A549 (cell line): ENCODE results near the gene CKMT2. TPM values are rescaled to one million over a fixed set of nuclear protein-coding genes. Genes with fewer than 3 reads are reported as not detected.

ENCODE experiments used
- ATAC-seq, 2 experiments: fragments of 200-7000 bp in 1 of 2; fragments of >200 bp in 1 of 2; cut with Nextera tagmentation in 1 of 2; cut with Tn5 transposase in 1 of 2; 3 replicates each; pipeline versions ENCODE4 v1.8.0 to v1.9.1; 2018 to 2020; ENCODE audit warnings: mild to moderate bottlenecking in 1 of 2, moderate library complexity in 1 of 2
- CTCF ChIA-PET: fragments of 300-600 bp; sonication (Branson Sonifier 250); formaldehyde crosslinking; extraction: SDS; loops from one replicate; lab custom pipeline; 2021; ENCODE audit warnings: antibody characterized with exemption, inconsistent platforms; lab: Yijun Ruan, JAX
- POLR2A ChIA-PET: fragments of 350-600 bp; formaldehyde crosslinking; extraction: SDS; loops from one replicate; lab custom pipeline; 2021; ENCODE audit warnings: antibody characterized with exemption, inconsistent platforms; lab: Yijun Ruan, JAX
- DNase-seq, 2 experiments: peaks; one replicate each; pipeline versions ENCODE4 v3.0.0 to v3.0.0-alpha.2; 2011 to 2016; ENCODE audit warnings: low read depth in 1 of 2, low spot score in 1 of 2
- FAIRE-seq: peaks from 2 replicates; lab custom pipeline; 2011; peaks lifted over from hg19 to GRCh38; lab: Jason Lieb, UNC
- H3K27ac ChIP-seq, 2 experiments: fragments of >200 bp; sonication (Bioruptor Twin); formaldehyde crosslinking; 3 replicates each; pipeline ENCODE4 v1.5.1; 2016 to 2017
- H3K4me1 ChIP-seq: fragments of >200 bp; sonication (Bioruptor Twin); formaldehyde crosslinking; 3 replicates; pipeline ENCODE4 v1.6.1; 2016
- H3K4me2 ChIP-seq: fragments of >200 bp; sonication (Bioruptor Twin); formaldehyde crosslinking; 3 replicates; pipeline ENCODE4 v1.6.1; 2016
- H3K4me3 ChIP-seq: fragments of >200 bp; sonication (Bioruptor Twin); formaldehyde crosslinking; 3 replicates; pipeline ENCODE4 v1.5.1; 2016
- H3K9me3 ChIP-seq: fragments of >200 bp; sonication (Bioruptor Twin); formaldehyde crosslinking; 3 replicates; pipeline ENCODE4 v1.6.1; 2016
- CBX2 ChIP-seq: fragments of 200-600 bp; sonication (generic); IDR thresholded peaks from 2 replicates; pipeline ENCODE4 v1.6.1; 2016; ENCODE audit warnings: low read depth, mild to moderate bottlenecking, borderline replicate concordance
- FOSB ChIP-seq: fragments of 250-450 bp; sonication (Bioruptor Pico); IDR thresholded peaks from 2 replicates; pipeline ENCODE4 v1.5.0; 2020; ENCODE audit warnings: mild to moderate bottlenecking, moderate library complexity
- FOXS1 ChIP-seq: fragments of 250-450 bp; sonication (Bioruptor Pico); IDR thresholded peaks from 2 replicates; pipeline ENCODE4 v1.5.0; 2020; ENCODE audit warnings: mild to moderate bottlenecking, moderate library complexity
- HEYL ChIP-seq: fragments of 250-450 bp; sonication (Bioruptor Pico); IDR thresholded peaks from 2 replicates; pipeline ENCODE4 v1.8.0; 2021; ENCODE audit warnings: mild to moderate bottlenecking, moderate library complexity
- HMGXB4 ChIP-seq: fragments of 250-450 bp; sonication (Bioruptor Pico); IDR thresholded peaks from 2 replicates; pipeline ENCODE4 v1.5.0; 2021; ENCODE audit warnings: mild to moderate bottlenecking, moderate library complexity, borderline replicate concordance
- MAZ ChIP-seq: fragments of 150-350 bp; IDR thresholded peaks from 2 replicates; pipeline ENCODE4 v1.6.1; 2014; ENCODE audit warnings: antibody characterized with exemption, low read depth, low read length, borderline replicate concordance
- MYC ChIP-seq: IDR thresholded peaks from 2 replicates; pipeline ENCODE4 v1.6.1; 2012; ENCODE audit warnings: mild to moderate bottlenecking, inconsistent platforms, low read length, improper control_type of control experiment, borderline replicate concordance
- NFE2L2 ChIP-seq: fragments of 150-350 bp; conservative IDR thresholded peaks from 2 replicates; pipeline ENCODE4 v1.6.1; 2014; ENCODE audit warnings: low read length
- RARB ChIP-seq: fragments of 250-450 bp; sonication (Bioruptor Pico); IDR thresholded peaks from 2 replicates; pipeline ENCODE4 v1.8.0; 2021; ENCODE audit warnings: mild to moderate bottlenecking, moderate library complexity
- SMC3 ChIP-seq: fragments of >200 bp; sonication (Bioruptor Twin); formaldehyde crosslinking; IDR thresholded peaks from 3 replicates; pipeline ENCODE4 v1.6.1; 2018; ENCODE audit warnings: inconsistent platforms
- TFCP2L1 ChIP-seq: fragments of 250-450 bp; sonication (Bioruptor Pico); IDR thresholded peaks from 2 replicates; pipeline ENCODE4 v1.5.0; 2021; ENCODE audit warnings: mild to moderate bottlenecking
- ZC3H11A ChIP-seq: fragments of 450-650 bp; IDR thresholded peaks from 2 replicates; pipeline ENCODE4 v1.6.1; 2014; ENCODE audit warnings: antibody characterized with exemption, mild to moderate bottlenecking
- polyA plus RNA-seq, 4 experiments: library from polyadenylated mRNA; depleted of rRNA in 3 of 4; stranded (reverse); fragments of >200 nt; fragmentation: RNase III in 1 of 4; extraction: RNeasy Plus Mini Kit Qiagen cat#74134 plus additional on column Dnase treatment in 1 of 4; gene quantifications; 2 replicates in 3 of 4; 3 replicates in 1 of 4; pipeline ENCODE4 v1.2.3, GENCODE V29; 2011 to 2017
- TF ChIP-seq, protein P1 (sequence below): fragments of 150-350 bp; IDR thresholded peaks from 2 replicates; pipeline ENCODE4 v1.6.1; 2014; ENCODE audit warnings: low read depth, mild to moderate bottlenecking, low read length
- TF ChIP-seq, protein P2 (sequence below): fragments of >200 bp; sonication (Bioruptor Twin); formaldehyde crosslinking; IDR thresholded peaks from 3 replicates; pipeline ENCODE4 v1.5.1; 2016
- TF ChIP-seq, protein P3 (sequence below): IDR thresholded peaks from 2 replicates; pipeline ENCODE4 v1.6.1; 2012
- TF ChIP-seq, protein P4 (sequence below): fragments of 200-600 bp; sonication (generic); IDR thresholded peaks from 2 replicates; pipeline ENCODE4 v1.6.1; 2016; ENCODE audit warnings: antibody characterized with exemption, mild to moderate bottlenecking, moderate library complexity

CKMT2 gene
- polyA plus RNA-seq, 2 of the 4 experiments (the other 2 are of a cell fraction), result not detected

DNA sequence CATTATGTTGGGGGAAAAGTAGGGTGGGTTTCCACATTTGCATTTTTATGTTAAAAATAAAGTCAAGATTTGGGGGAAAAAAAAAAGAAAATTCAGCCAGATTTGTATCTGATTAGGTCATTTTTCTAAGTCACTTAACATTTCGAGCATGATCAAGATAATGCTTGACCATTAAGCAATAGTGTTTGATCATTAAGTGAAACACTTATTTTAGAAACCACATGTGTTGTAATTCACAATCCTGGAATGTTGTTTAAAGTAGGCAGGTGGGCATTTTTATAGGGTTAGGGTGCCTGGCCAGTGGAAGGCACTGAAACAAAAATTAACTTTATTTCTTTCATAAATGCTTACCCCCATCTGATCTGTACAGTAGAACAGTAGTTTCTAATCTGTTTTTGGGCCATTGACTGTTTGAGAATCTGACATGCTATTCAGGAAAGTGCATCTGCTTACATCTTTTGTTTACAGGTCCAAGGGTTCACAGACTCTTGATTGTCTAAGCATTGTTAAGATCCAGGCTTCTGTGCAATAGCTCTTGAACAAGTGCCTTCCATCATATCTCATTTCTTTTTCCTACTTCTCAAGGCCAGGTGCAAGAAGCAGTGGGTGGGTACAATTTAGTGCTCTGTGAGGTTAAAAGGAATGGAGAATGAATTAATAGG lies 77.4 kb downstream of the CKMT2 start (continued):
- TF ChIP-seq, protein P1, sequence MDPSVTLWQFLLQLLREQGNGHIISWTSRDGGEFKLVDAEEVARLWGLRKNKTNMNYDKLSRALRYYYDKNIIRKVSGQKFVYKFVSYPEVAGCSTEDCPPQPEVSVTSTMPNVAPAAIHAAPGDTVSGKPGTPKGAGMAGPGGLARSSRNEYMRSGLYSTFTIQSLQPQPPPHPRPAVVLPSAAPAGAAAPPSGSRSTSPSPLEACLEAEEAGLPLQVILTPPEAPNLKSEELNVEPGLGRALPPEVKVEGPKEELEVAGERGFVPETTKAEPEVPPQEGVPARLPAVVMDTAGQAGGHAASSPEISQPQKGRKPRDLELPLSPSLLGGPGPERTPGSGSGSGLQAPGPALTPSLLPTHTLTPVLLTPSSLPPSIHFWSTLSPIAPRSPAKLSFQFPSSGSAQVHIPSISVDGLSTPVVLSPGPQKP, result no peak

DNA sequence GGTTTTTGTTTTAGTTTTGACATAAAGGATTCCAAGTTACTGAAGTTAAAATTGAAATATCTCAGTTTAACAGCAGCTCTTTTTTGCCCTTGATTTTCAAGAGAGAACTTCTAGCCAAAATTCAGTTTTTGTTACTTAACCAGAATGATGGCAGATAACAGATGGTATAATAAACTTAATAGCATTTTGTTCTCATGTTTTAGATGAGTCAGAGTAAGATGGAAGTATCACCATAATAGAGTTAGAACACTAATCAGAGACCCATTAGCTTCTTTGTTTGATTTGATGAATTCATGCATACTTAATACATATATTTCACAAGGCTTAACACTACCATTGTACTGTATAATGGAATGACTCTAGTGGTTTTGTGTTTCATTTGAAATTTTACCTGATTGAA lies 80.2 kb downstream of the CKMT2 start:
- H3K9me3 ChIP-seq, result no peaks in the 10 kb centered on the region
- no peak overlapping the region for H3K4me3 ChIP-seq
- ATAC-seq (no peak), DNase-seq (no peak), FAIRE-seq (no peak)
- no peak overlapping the region for H3K27ac ChIP-seq
- TF ChIP-seq ZC3H11A (no peak), CBX2 (no peak), RARB (no peak), MAZ (no peak), NFE2L2 (no peak), FOXS1 (CRISPR knock-in tag) (no peak), HMGXB4 (CRISPR knock-in tag) (no peak), SMC3 (no peak), MYC (no peak), HEYL (CRISPR knock-in tag) (no peak), FOSB (no peak), TFCP2L1 (no peak)
- TF ChIP-seq, protein P2, sequence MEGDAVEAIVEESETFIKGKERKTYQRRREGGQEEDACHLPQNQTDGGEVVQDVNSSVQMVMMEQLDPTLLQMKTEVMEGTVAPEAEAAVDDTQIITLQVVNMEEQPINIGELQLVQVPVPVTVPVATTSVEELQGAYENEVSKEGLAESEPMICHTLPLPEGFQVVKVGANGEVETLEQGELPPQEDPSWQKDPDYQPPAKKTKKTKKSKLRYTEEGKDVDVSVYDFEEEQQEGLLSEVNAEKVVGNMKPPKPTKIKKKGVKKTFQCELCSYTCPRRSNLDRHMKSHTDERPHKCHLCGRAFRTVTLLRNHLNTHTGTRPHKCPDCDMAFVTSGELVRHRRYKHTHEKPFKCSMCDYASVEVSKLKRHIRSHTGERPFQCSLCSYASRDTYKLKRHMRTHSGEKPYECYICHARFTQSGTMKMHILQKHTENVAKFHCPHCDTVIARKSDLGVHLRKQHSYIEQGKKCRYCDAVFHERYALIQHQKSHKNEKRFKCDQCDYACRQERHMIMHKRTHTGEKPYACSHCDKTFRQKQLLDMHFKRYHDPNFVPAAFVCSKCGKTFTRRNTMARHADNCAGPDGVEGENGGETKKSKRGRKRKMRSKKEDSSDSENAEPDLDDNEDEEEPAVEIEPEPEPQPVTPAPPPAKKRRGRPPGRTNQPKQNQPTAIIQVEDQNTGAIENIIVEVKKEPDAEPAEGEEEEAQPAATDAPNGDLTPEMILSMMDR, result no peak
- TF ChIP-seq, protein P3, sequence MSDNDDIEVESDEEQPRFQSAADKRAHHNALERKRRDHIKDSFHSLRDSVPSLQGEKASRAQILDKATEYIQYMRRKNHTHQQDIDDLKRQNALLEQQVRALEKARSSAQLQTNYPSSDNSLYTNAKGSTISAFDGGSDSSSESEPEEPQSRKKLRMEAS, result no peak
- TF ChIP-seq, protein P4, sequence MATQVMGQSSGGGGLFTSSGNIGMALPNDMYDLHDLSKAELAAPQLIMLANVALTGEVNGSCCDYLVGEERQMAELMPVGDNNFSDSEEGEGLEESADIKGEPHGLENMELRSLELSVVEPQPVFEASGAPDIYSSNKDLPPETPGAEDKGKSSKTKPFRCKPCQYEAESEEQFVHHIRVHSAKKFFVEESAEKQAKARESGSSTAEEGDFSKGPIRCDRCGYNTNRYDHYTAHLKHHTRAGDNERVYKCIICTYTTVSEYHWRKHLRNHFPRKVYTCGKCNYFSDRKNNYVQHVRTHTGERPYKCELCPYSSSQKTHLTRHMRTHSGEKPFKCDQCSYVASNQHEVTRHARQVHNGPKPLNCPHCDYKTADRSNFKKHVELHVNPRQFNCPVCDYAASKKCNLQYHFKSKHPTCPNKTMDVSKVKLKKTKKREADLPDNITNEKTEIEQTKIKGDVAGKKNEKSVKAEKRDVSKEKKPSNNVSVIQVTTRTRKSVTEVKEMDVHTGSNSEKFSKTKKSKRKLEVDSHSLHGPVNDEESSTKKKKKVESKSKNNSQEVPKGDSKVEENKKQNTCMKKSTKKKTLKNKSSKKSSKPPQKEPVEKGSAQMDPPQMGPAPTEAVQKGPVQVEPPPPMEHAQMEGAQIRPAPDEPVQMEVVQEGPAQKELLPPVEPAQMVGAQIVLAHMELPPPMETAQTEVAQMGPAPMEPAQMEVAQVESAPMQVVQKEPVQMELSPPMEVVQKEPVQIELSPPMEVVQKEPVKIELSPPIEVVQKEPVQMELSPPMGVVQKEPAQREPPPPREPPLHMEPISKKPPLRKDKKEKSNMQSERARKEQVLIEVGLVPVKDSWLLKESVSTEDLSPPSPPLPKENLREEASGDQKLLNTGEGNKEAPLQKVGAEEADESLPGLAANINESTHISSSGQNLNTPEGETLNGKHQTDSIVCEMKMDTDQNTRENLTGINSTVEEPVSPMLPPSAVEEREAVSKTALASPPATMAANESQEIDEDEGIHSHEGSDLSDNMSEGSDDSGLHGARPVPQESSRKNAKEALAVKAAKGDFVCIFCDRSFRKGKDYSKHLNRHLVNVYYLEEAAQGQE, result no peak
- ChIA-PET CTCF (interaction anchor here (1.0 to 2.7 kb wide), 2 partner anchors 14 to 80 kb away, joined by 4 to 15 read pairs; no protein-coding TSS in a partner anchor), POLR2A (no interaction called here)
- H3K4me1 ChIP-seq, result no peaks in the 10 kb centered on the region
- no peak overlapping the region for H3K4me2 ChIP-seq
